ENCODE results near the gene EPN2. TPM values are rescaled to one million over a fixed set of nuclear protein-coding genes. Genes with fewer than 3 reads are reported as not detected.

EPN2 gene
- total RNA-seq, 4 donors from 2014 or later: 25.6 to 145 (median 84.1) TPM

DNA sequence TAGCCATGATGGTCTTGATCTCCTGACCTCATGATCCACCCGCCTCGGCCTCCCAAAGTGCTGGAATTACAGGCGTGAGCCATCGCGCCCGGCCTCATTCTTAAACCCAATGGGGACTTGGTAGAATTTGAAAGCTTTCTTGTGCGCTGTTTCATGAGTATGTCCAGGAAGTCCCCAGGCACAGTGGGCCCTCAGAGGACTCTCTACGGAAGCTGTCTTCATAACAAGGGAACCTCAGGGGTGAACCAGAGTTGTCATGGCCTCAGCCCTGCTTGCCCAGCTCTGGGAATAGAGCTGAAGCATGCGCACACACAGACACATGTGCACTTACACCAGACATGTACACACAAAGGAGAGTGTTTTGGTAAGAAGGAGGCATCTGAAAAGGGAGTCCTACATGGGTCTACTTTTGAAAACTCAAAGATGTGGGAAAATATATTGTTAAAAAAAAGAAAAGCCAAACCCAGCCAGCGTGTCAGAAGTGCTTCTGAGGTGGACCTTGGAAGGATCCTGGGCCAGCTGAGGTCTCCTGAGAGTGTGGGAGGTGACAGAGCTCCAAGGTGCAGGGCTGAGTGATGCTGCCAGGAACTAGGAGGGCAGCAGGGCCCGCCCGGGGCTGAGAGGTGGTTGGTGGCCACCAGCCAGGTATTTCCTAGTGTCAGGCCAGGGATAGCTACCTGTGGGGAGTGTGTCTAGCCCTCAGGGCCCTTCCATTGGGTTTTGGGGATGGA lies 54.6 kb downstream of the EPN2 start:
- intact Hi-C loops (cut with DNase I; ENCODE audit: low total_unique reads): no loop called here
- no peak for DNase-seq
- Histone ChIP-seq H3K27me3 (no peaks in the 10 kb centered on the region), H3K27ac (no peak overlapping the region), H3K36me3 (no peaks in the 10 kb centered on the region), H3K4me3 (no peak overlapping the region), H3K9me3 (no peaks in the 10 kb centered on the region), H3K4me1 (peaks cover 0 to 15% of the 10 kb centered on the region in 2 donors)
- TF ChIP-seq, protein P1, sequence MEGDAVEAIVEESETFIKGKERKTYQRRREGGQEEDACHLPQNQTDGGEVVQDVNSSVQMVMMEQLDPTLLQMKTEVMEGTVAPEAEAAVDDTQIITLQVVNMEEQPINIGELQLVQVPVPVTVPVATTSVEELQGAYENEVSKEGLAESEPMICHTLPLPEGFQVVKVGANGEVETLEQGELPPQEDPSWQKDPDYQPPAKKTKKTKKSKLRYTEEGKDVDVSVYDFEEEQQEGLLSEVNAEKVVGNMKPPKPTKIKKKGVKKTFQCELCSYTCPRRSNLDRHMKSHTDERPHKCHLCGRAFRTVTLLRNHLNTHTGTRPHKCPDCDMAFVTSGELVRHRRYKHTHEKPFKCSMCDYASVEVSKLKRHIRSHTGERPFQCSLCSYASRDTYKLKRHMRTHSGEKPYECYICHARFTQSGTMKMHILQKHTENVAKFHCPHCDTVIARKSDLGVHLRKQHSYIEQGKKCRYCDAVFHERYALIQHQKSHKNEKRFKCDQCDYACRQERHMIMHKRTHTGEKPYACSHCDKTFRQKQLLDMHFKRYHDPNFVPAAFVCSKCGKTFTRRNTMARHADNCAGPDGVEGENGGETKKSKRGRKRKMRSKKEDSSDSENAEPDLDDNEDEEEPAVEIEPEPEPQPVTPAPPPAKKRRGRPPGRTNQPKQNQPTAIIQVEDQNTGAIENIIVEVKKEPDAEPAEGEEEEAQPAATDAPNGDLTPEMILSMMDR (IDR thresholded peaks at IDR 0.05): no peak
- TF ChIP-seq POLR2A (IDR thresholded peaks at IDR 0.05): no peak

DNA sequence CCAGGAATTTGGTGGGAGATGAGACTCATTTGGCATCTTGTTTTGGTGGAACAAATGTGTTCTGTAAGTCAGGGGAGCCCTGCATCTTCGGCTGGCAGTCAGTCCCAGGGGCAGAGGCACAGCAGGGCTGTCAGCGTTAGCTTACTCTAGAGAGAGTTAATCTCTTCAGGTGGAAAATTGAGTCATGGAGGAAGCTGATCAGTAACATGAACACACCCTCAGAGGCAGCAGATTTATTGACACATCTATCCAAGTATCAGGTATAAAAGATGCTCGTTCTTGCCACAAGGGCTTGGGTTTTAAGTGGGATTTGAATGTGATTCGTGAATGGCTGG lies 55.2 kb downstream of the EPN2 start:
- Histone ChIP-seq H3K4me3 (no peak overlapping the region), H3K36me3 (no peaks in the 10 kb centered on the region), H3K9me3 (no peaks in the 10 kb centered on the region), H3K27ac (no peak overlapping the region), H3K27me3 (no peaks in the 10 kb centered on the region), H3K4me1 (peaks cover 0 to 20% of the 10 kb centered on the region in 2 donors)
- TF ChIP-seq, protein P1 (IDR thresholded peaks at IDR 0.05): no peak
- TF ChIP-seq POLR2A (IDR thresholded peaks at IDR 0.05): no peak
- intact Hi-C loops (cut with DNase I; ENCODE audit: low total_unique reads): no loop called here
- no peak for DNase-seq

- H3K4me1 ChIP-seq: peaks cover 0 to 23% of the 10 kb centered on the region in 2 donors
Measured at GRCh38 chr17:19294443-19294842, 57.3 kb downstream of the EPN2 start.

DNA sequence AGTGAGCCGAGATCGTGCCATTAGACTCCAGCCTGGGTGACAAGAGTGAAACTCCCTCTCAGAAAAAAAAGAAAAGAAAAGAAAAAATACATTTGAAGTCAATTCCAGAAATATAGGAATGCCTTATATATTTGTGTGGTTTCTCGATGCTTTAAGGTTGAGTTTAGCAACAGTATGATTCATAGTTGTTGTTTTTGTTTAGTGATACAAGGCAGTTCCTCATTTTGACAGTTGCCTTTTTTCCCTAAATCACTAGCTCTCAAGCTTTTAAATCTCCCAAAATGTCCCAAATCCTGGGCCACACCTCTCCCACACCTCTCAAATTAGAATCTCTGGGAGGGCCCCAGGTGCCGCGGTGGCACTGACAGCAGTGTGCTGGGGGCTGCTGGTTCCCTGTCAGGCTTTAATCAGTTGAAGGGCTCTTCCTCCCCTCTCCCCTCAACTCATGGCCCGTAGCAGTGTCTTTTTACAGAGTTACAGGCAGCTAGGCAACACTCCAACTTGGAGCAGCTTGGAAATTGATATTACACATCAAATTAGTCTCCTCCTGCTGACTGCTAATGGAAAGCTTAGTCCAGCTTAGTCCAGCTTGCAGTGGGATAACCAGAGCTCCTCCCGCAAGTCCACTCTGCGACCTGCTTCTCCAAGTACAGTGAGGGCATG lies 58.4 kb downstream of the EPN2 start:
- H3K27me3 ChIP-seq: no peaks in the 10 kb centered on the region
- no peaks in the 10 kb centered on the region for H3K36me3 ChIP-seq
- H3K9me3 ChIP-seq: no peaks in the 10 kb centered on the region
- H3K4me1 ChIP-seq: peaks cover 0 to 14% of the 10 kb centered on the region in 2 donors
- peak overlapping the region; percentile 41 to 50 for H3K27ac ChIP-seq
- no peak overlapping the region for H3K4me3 ChIP-seq
- no peak for DNase-seq
- intact Hi-C loops (cut with DNase I; ENCODE audit: low total_unique reads): no loop called here
- TF ChIP-seq POLR2A (IDR thresholded peaks at IDR 0.05): no peak
- TF ChIP-seq, protein P1 (IDR thresholded peaks at IDR 0.05): no peak

More at GRCh38 chr17:19294443-19294842, 57.3 kb downstream of the EPN2 start:
- no peaks in the 10 kb centered on the region for H3K9me3 ChIP-seq
- H3K36me3 ChIP-seq: no peaks in the 10 kb centered on the region
- H3K4me3 ChIP-seq: no peak overlapping the region
- no peaks in the 10 kb centered on the region for H3K27me3 ChIP-seq
- no peak for DNase-seq
- intact Hi-C loops (cut with DNase I; ENCODE audit: low total_unique reads): no loop called here
- TF ChIP-seq, protein P1 (IDR thresholded peaks at IDR 0.05): no peak
- no peak for TF ChIP-seq POLR2A (IDR thresholded peaks at IDR 0.05)
- no peak overlapping the region for H3K27ac ChIP-seq

Measured in uterus (tissue), 4 donors.